Measurements from ENCODE around the gene ULK4. TPM values are rescaled to one million over a fixed set of nuclear protein-coding genes. Genes with fewer than 3 reads are reported as not detected.

The ULK4 gene
- total and polyA plus RNA-seq, 2 of the 4 experiments (the other 2 are of a cell fraction), result 2.7 to 5.0 TPM

DNA sequence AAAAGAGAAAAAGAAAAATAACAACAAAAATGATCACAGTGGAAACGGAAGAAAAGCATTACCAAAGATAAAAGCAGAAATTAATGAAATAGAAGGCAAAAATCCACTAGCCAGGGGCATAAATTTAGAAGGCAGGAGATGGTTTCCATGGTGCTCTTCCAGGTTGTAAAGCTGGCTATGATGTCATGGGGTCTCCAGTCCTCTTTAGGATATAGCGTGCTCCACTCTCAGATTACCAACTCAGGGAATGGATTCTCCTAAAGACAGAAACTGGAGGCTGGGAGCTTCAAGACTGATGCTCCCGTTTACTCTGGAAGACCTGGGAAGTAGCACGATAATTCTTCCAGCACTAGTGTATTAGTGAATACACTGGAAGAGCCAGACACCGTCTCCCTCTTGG lies 10.9 kb upstream of the ULK4 start:
- CTCF ChIA-PET, result no interaction called here
- dilution Hi-C loops (cut with HindIII; ENCODE audit: low sequenced_read_pairs, unreplicated experiment), result no loop called here
- Histone ChIP-seq H3K23ac (ENCODE audit: low read depth, low read length) (no peak overlapping the region), H2AK5ac (ENCODE audit: low read depth, low read length) (no peak overlapping the region), H2BK120ac (ENCODE audit: low read depth, low read length) (no peak overlapping the region), H3K79me1 (ENCODE audit: low read depth in 1 of 2, low read length in 2 of 2) (no peaks in the 10 kb centered on the region), H2AK9ac (replicated peaks; ENCODE audit: low read depth, low read length, poor library complexity) (no peak overlapping the region), H2BK5ac (ENCODE audit: low read depth, low read length, poor library complexity, severe bottlenecking) (no peak overlapping the region), H4K8ac (ENCODE audit: low read depth in 2 of 2, low read length in 2 of 2) (no peak overlapping the region), H3K18ac (ENCODE audit: low read depth, low read length) (no peak overlapping the region), H3K14ac (replicated peaks; ENCODE audit: low read depth, low read length) (no peak overlapping the region), H3K27me3 (ENCODE audit: control insufficient read depth, insufficient read depth, low read length) (peaks cover 3% of the 10 kb centered on the region), H3K27ac (ENCODE audit: insufficient read depth, low read length) (no peak overlapping the region), H3K4me2 (ENCODE audit: low read depth, low read length) (no peak overlapping the region), H3K9me3 (ENCODE audit: control insufficient read depth, insufficient read depth, low read length) (no peaks in the 10 kb centered on the region), H3K56ac (ENCODE audit: extremely low read depth, insufficient read depth, low read length) (no peak overlapping the region), H2BK20ac (ENCODE audit: low read depth, low read length) (no peak overlapping the region), H2AFZ (replicated peaks; ENCODE audit: low read length, poor library complexity) (no peak overlapping the region), H4K91ac (ENCODE audit: insufficient read depth, low read depth, low read length) (no peak overlapping the region), H3K9me1 (ENCODE audit: insufficient read depth, low read length) (no peaks in the 10 kb centered on the region), H3K36me3 (ENCODE audit: control insufficient read depth, insufficient read depth, low read length) (no peaks in the 10 kb centered on the region), H3K4ac (ENCODE audit: low read depth, low read length) (no peak overlapping the region), H3K4me1 (ENCODE audit: control insufficient read depth, insufficient read depth, low read length) (no peaks in the 10 kb centered on the region), H2BK15ac (ENCODE audit: low read depth, low read length) (no peak overlapping the region), H3K4me3 (ENCODE audit: insufficient read depth, low read depth, low read length) (no peak overlapping the region), H4K20me1 (ENCODE audit: insufficient read depth, low read length) (no peaks in the 10 kb centered on the region), H4K5ac (ENCODE audit: low read depth, low read length) (no peak overlapping the region), H3K9ac (ENCODE audit: low read depth, low read length) (no peak overlapping the region)
- no peak for DNase-seq
- POLR2A ChIA-PET (ENCODE audit: unreplicated experiment), result no interaction called here
- intact Hi-C loops (cut with micrococcal nuclease), result no loop called here
- WGBS, 2 experiments (ENCODE audit: extremely low coverage in 2 of 2, insufficient read length in 1 of 2), result no CpG with 5 or more reads among the region's 5 CpGs
- no peak for ATAC-seq (ENCODE audit: low read depth)
- TF ChIP-seq CHD1 (IDR thresholded peaks at IDR 0.05; ENCODE audit: low read depth, low read length) (no peak), RCOR1 (IDR thresholded peaks at IDR 0.05; ENCODE audit: insufficient replicate concordance, low read length) (no peak), NFE2L2 (IDR thresholded peaks at IDR 0.05; ENCODE audit: low read depth, low read length) (no peak), MAFK (IDR thresholded peaks at IDR 0.05; ENCODE audit: low read depth, low read length) (no peak), BHLHE40 (IDR thresholded peaks at IDR 0.05; ENCODE audit: low read depth, low read length) (no peak)
- TF ChIP-seq, protein P1, sequence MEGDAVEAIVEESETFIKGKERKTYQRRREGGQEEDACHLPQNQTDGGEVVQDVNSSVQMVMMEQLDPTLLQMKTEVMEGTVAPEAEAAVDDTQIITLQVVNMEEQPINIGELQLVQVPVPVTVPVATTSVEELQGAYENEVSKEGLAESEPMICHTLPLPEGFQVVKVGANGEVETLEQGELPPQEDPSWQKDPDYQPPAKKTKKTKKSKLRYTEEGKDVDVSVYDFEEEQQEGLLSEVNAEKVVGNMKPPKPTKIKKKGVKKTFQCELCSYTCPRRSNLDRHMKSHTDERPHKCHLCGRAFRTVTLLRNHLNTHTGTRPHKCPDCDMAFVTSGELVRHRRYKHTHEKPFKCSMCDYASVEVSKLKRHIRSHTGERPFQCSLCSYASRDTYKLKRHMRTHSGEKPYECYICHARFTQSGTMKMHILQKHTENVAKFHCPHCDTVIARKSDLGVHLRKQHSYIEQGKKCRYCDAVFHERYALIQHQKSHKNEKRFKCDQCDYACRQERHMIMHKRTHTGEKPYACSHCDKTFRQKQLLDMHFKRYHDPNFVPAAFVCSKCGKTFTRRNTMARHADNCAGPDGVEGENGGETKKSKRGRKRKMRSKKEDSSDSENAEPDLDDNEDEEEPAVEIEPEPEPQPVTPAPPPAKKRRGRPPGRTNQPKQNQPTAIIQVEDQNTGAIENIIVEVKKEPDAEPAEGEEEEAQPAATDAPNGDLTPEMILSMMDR (conservative IDR thresholded peaks at IDR 0.05; ENCODE audit: low read depth, low read length), result no peak
- no TSS peak for BruUV-seq (replicated peaks)
- in situ Hi-C loops (cut with MboI; ENCODE audit: low sequenced_read_pairs), result no loop called here
